ENCODE data around the gene PRRC2B.

DNA sequence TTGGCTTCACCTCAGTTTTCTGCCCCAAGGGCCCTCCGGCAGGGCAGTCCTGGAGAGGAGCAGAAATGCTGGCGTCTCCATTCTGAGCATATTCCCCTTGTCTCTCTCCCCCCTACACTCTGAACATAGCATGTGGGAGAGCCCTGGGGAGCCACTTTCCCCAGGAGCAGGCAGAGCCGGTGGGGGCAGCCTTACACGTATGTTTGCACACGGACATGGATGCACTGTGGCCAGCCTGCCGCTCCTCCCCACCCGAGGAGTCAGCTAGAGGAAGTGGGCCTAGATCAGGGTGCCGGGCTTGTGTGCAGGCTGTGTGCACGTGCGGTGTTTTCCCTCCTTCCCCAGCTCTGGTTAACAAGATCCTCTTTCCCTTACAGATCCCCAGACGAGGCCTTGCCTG lies 83.5 kb downstream of the PRRC2B start:
- TF ChIP-seq, protein P1, sequence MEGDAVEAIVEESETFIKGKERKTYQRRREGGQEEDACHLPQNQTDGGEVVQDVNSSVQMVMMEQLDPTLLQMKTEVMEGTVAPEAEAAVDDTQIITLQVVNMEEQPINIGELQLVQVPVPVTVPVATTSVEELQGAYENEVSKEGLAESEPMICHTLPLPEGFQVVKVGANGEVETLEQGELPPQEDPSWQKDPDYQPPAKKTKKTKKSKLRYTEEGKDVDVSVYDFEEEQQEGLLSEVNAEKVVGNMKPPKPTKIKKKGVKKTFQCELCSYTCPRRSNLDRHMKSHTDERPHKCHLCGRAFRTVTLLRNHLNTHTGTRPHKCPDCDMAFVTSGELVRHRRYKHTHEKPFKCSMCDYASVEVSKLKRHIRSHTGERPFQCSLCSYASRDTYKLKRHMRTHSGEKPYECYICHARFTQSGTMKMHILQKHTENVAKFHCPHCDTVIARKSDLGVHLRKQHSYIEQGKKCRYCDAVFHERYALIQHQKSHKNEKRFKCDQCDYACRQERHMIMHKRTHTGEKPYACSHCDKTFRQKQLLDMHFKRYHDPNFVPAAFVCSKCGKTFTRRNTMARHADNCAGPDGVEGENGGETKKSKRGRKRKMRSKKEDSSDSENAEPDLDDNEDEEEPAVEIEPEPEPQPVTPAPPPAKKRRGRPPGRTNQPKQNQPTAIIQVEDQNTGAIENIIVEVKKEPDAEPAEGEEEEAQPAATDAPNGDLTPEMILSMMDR (IDR thresholded peaks at IDR 0.05) = no peak
- TF ChIP-seq, protein P2, sequence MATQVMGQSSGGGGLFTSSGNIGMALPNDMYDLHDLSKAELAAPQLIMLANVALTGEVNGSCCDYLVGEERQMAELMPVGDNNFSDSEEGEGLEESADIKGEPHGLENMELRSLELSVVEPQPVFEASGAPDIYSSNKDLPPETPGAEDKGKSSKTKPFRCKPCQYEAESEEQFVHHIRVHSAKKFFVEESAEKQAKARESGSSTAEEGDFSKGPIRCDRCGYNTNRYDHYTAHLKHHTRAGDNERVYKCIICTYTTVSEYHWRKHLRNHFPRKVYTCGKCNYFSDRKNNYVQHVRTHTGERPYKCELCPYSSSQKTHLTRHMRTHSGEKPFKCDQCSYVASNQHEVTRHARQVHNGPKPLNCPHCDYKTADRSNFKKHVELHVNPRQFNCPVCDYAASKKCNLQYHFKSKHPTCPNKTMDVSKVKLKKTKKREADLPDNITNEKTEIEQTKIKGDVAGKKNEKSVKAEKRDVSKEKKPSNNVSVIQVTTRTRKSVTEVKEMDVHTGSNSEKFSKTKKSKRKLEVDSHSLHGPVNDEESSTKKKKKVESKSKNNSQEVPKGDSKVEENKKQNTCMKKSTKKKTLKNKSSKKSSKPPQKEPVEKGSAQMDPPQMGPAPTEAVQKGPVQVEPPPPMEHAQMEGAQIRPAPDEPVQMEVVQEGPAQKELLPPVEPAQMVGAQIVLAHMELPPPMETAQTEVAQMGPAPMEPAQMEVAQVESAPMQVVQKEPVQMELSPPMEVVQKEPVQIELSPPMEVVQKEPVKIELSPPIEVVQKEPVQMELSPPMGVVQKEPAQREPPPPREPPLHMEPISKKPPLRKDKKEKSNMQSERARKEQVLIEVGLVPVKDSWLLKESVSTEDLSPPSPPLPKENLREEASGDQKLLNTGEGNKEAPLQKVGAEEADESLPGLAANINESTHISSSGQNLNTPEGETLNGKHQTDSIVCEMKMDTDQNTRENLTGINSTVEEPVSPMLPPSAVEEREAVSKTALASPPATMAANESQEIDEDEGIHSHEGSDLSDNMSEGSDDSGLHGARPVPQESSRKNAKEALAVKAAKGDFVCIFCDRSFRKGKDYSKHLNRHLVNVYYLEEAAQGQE (IDR thresholded peaks at IDR 0.05; ENCODE audit: insufficient read depth in 1 of 2, low read depth in 2 of 2, low read length in 1 of 2) = no peak
- no peak for TF ChIP-seq POLR2AphosphoS5 (IDR thresholded peaks at IDR 0.05; ENCODE audit: low read depth, low read length)
- TF ChIP-seq SIN3A (IDR thresholded peaks at IDR 0.05; ENCODE audit: borderline replicate concordance, insufficient read depth, low read depth, low read length) = no peak

Measured in Panc1 (cell line).